NCI-H146 treated with DMSO at 0.1 percent for 48 hours (cell line): Measurements from ENCODE around the gene ABI1.

Experiments used
- DNase-seq: peaks from one replicate; lab custom pipeline; 2025; ENCODE audit not compliant: unreplicated experiment; lab: John Stamatoyannopoulos, UW

Gene ABI1

DNA sequence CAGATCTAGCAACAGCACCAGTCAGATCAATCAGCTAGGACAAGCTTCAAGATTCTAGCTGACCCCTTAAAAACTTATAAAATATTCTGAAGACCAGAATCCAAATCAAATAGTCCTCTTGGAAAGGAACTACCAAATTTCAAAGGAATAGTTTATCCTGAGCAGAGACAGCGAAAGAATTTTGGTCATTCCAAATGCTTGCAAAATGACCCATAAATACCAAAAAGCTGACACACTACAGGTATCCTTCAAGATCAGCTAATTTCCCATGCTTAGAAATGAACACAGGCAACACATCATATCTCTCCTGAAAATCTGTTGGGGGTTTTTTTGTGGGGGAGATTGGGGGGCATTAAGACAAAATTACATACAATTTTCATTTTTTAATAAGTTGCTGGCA, 84.5 kb downstream of the ABI1 start:
- DNase-seq, result no peak

DNA sequence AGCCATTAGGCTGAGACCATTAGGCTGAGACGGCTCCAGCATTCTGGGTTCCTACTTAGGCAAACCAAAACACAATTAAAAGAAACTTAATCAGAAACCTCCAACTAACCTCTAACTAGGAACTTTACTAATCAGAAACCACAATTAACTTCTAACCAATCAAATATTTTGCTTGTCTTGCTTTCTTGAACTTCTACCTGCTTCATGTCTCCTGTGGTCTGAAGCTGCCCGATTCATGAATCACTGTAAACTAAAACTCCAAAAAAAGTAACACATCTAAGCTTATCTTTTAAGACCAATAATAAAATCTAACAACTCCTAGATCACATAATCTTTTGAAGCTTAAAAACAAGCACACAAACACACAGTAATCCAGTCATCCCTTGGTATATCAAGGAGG, 87.1 kb downstream of the ABI1 start:
- no peak for DNase-seq

DNA sequence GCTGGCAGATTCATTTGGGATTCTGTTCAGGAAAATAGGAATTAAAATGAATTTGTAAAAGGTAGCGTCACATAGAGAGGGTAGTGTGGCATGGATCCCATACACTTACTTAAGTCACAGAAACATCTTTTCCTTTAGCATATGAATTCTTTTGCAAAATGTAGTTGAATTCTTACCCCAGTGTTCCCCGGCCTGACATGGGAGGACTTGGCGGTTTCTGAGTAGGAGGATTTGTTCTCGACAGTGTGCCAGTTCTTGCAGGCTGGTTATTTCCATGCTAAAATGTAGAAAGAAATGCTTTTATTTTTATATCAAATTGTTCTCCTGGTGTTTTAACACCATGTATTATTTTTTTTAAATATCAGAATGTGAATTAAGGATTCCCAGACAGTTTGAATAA, 90.7 kb downstream of the ABI1 start:
- DNase-seq, result no peak

DNA sequence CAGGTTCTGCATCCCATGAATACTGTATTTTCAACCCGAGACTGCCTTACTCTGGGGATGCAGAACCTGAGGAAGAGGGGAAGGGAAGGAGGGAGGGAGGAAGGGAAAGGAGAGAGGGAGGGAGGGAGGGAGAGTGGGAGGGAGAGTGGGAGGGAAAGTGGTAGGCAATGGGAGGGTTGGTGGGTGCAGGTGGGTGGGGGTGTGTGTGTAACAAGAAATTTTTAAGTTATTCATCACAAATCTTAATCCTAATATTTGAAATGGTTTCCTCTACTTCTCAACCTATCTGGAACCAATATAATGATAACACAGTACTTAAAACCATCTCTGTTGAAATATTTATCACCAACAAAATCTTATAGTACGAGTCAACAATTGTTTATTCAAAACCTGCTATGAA, 95.2 kb downstream of the ABI1 start:
- DNase-seq, result no peak

DNA sequence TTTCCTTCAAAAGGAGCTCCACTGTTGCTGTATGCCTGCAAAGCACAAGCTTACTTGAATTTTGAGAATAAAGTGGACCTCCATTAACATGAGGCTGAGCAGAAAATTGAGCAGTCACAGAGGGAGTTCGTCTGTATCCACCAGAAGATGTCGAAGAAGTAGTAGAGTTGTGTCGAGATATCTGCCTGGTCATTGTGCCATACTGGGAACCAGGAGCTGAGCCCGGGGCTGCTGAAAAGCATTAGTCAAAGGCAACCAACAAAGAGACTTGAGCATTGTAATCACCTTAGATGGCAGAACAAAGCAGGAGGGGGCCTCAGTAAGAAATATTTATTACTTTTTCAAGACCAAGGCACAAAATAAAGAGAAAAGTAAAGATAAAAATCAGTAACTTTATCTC, 101.8 kb downstream of the ABI1 start:
- no peak for DNase-seq

DNA sequence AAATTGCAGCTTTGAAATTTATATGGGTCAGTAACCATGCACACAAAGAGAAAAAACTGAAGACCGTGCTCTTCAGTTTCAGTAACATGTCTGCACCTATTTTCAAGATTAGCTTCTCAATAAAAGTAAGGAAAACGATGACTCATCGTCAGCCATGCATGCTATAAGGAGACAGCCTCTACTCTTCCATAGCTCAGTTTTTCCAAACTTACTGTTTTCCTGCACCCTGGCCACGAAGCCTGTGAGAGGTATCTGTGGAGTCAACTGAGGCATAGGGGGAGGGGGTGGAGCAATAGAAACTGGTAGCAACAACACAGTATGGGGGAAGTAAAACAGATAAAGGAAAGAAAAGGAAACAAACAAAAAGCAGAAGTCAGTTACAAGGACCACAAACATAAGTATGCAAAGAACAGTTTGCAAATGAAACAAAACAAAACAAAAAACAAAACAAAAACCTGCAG, 105.3 kb downstream of the ABI1 start:
- no peak for DNase-seq

DNA sequence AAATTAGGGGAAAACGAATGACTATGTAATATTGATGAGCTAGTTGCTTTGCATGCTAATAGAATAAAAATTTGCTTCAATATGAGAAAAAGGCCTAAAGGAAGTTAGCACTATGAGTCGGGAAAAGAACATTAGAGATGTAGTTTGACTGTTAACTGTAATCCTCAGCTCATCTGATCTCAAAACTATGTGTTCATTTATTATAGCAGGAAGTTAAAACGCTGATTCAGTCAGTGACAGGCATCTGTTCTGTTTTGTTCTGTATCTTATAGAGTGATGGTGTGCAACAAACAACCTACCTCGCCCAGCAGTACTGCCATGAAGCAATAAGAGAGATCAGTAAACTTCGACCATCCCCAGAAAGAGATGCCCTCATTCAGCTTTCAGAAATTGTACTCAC, 114.7 kb downstream of the ABI1 start:
- no peak for DNase-seq

DNA sequence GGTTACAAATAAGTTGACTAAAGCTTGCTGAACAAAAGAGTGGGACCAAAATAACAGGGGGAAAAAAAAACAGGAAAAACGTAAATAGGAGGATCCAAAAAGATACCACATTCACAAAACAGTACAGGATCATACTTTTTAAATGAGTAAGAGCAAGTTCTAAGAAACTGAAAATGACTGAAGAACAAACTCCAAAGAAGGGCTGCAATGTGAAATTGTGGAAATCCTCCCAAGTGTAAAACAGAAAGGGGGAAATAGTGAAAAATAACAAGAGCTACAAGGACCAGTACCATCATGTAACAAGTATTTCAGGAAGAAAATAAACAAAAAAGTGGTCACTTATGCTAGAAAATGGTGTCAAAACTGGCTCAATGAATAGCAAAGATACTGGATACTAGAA, 116.9 kb downstream of the ABI1 start:
- DNase-seq, result no peak

DNA sequence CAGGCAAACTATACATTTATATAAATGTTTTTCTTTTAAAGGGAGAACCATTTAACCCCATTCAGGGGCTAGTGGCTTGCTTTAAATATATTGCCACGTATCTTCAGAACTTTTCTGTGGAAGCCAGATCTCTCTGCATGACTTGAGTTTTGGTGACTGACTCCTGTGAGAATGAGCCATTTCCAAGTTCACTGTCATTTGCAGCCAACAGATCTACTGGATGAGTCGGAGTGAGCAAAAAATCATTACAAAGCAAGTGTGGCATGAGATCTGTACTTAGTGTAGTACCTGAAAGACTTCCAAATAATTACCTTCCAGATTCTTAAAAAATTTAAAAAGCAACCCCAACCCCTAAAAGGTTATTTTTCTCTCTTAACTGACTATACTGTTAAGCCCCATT, 117.7 kb downstream of the ABI1 start:
- DNase-seq, result no peak

DNA sequence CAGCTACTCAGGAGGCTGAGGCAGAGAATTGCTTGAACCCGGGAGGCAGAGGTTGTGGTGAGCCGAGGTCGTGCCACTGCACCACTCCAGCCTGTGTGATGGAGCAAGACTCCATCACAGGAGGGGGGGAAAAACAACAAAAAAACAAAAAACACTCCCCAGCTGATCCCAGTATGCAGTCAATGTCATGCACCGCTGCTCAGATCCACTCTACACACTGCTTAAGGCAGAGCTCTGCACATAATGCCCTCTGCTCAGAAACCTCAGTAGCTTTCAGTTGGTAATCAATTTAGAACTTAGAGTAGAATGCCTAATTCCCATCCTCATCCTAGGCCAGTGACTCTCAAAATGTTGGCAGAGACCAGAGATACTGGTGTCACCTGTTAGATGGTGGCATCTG, 119.4 kb downstream of the ABI1 start:
- no peak for DNase-seq

DNA sequence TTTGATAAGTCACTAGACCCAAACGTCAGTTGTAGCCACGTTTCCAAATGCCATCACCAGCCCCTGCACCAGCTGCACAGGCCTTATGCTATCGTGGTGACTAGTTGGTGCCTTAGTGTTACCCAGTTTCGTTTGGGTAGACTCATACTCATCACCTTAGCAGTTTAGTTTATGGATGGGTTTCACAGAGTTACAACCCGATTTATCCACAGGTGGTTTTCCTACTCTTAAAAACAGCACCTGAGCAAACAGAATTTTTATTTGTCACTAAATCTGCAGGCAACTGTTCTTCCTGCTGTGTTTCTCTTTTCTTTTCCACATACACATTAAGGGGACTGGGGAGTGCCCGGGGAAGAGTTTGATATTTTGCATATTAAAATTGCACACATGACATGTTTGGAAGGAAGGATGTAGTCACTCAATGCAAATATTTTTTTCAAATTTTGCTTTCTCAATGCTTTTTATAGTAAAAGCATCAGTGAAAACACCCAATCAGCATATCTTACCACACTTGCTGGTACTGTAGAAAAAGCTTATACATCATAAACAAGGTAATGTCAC, 121.6 kb downstream of the ABI1 start:
- peak; percentile 68 for DNase-seq

DNA sequence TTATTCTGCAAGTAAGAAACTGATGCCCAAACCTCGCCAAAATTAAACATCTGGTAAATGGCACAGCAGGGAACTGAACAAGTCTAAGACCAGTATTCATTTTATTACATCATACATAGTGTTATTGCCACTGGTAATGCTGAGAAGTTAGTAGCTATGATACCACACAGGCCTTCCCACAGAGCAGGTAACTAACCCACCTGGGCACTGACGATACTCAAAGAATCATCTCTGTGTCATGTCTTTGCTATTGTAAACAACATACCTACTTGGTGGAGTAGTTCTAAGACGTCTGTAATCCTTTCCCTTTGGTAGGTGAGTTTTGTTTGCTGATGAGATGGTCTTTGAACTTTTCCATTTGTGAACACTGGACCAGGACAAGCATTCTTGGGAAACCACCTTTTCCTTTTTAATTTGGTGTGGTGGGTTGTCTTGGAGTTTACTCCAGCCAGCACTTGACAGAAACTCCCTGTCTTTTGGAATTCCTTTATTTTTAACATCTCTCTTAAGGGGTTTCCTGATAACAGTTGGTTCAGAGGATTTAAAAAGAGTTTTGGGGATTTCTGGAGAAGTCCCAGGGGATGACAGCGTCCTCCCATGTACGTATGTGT, 122.4 kb downstream of the ABI1 start:
- peak; percentile 7 for DNase-seq

DNA sequence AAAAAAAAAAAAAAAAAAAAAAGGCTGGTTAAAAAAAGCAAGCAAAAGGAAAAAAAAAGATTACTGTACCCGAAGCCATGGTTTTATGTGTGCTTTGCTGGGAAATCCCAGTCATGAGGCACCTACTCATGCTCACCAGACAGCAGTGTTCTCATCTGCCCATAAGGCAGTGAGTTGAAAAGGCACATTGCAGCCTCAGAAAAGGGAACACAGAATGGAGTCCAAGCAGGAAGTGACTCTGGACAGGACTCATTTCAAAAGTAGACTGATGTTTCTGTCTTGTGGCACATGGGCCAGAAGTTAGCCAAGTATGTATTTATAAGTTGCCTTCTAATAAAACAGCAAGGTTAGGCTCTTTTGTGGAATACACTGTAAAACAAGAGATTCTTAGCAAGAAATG, 123.0 kb downstream of the ABI1 start:
- DNase-seq, result no peak

DNA sequence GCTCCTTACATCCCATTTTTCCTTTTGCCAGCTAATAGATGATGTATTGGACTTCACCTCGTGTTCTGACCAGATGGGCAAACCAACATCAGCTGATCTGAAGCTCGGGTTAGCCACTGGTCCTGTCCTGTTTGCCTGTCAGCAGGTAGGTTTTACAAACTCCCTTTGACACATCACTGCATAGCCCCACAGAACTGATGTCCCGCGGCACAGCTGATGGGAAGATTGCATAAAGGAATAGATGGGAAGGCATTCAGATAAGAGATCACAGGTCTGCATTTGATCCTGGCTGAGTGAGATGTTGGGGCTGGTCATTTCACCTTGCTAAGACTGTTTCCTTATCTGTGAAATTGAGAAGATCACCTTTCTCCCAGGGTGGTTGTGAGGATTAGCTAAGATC, 125.3 kb downstream of the ABI1 start:
- no peak for DNase-seq

DNA sequence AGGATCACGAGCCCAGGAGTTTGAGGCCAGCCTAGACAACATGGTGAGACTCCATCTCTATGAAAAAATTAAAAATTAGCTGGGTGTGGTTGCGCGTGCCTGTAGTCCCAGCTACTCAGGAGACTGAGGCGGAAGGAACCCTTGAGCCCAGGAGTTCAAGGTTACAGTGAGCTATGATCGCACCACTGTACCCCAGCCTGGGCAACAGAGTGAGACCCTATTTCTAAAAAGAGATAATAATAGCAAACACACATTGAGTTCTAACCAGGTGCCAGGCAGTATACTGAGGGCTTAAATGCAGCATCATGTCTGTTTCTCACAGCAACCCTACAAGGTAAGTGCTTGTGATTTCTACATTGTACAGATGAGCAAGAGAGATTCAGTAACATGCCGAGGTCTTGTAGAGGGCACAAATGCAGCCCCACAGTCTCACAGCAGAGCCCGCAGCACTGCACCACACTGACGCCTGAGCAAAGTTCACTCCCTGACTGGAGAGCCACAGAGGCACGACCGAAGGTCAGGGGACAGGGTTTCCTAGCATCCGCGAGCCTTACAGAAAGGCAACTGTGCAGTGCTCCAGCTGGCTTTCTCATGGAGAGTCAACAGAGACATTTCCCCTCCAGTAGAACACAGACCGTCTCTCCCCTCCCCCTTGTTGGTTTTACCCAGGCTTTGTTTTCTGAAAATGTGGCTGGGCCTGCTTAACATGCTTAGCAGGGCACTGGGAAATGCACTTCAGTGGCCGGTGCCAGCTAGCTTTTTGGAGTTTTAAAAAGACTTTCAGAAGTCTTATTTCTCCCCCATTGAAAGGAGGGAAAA, 126.8 kb downstream of the ABI1 start:
- no peak for DNase-seq

DNA sequence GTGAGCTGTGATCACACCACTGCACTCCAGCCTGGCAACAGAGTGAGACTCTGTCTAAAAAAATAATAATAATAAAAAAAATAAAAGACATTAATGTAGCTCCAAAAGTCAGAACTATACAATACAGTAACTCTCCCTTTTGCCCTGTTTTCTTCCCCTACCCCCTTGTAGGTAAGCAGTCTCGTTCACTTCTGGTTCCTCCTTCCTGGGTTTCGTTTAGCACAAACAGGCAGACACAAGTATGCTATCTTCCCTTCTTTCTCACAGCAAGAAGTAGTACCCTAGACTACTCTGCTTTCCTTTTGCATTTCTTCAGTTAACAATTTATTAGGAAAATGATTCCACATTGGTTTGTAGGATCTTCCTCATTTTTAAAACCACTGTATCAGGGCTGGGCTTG, 130.2 kb downstream of the ABI1 start:
- no peak for DNase-seq

DNA sequence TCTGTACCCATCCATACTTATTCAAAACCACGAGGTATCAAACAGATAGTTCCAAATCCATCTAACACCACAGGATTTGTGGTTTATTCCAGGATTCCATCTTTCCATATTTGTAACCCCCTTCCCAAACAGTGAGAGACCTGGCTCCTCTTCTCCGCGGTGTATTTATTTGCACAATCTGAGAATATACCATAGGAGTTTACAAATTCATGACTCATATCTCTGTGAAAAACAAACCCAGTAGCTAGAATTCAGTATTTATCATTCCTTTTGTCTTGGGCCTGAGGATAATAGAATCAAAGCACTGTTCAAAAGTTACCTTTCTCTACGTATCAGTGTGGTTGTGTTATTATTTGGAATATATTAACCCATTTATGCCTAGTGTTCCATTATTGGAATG, 131.4 kb downstream of the ABI1 start:
- DNase-seq, result no peak

DNA sequence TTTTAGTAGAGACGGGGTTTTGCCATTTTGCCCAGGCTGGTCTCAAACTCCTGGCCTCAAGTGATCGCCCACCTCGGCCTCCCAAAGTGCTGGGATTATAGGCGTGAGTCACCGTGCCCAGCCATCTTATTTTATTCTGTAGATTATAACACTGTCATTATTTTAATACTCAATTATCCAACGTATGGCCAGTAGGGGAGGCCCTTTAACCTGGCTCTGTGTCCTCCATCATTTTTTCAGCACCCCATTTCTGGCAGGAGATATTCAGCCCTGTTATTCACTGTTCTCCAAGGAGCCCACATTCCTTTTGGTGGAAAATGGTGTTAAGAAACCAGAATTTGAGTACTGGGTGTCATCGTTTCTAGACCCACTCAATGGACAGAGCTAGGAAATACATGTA, 131.8 kb downstream of the ABI1 start:
- DNase-seq, result no peak

DNA sequence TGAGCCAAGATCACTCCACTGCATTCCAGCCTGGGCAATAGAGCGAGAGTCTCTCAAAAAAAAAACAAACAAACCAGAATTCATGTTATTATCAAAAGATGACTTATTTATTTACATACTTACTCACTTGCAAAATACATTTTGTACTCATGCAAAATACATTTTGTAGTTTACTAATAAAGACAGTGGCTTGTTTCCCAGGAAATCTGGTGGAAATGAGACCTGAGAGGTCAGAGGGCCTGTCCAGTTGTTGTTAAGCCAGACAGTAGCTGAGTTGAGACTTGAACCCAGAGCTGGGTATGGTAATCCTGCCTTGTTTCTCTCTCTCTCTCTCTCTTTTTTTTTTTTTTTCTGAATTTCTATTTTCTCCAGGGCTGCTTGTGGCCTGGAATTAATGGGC, 133.8 kb downstream of the ABI1 start:
- DNase-seq, result no peak

DNA sequence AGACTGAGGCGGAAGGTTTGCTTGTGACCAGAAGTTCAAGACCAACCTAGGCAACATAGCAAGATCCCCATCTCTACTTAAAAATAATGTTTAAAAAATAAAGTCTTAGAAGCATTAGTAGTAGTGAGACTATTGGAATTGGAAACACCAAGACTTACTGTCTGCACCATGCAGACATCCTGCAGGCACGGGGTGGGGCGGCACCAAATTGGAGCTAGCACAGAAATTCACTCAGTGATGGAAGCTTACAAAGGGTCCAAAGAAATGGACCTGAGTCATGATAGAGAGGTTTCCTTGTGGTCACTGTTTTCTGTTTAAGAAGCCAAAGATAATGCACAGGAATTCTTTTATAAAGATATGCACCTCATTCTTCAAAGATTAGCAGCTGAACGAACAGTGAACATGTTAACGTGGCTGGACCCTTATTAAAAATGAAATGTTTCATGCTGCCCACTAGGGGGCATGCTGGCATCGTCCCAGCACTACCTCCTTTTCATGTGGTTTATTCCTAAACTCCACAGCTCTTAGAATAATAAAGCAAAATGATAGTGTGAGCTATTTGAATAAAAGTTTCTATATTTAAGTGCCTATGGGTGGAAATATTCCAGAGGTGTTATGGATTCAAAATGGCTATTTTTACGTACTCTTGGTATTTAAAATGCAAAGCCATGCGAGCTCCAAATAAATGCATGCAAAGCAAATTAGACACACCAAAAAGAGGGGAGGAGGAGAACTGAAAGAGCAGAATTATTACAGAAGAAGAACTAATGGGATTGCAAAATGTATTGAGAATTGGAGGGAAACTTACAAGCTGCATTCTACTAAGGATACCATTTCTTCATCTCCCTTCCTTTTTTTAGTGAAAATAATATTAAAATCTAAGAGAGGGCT, 134.7 kb downstream of the ABI1 start:
- peak; percentile 1 for DNase-seq

DNA sequence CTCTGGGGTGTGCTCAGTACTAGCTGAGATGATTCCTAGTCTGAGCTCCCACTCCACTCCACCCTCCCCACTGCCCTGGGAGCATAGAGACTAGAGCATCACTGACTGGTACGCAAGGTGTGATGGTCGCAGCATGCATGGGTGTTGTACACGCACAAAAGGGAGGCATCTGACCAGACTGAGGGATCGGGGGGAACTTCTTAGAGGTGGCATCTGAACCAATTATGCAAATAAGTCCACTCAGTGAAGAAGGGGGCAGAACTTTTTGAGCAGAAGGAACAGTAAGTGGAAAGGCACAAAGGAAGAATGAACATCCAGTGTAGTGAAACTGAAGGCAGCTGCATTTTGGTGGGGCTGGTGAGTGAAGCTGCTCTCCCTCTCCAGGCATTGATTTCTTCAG, 137.7 kb downstream of the ABI1 start:
- no peak for DNase-seq

DNA sequence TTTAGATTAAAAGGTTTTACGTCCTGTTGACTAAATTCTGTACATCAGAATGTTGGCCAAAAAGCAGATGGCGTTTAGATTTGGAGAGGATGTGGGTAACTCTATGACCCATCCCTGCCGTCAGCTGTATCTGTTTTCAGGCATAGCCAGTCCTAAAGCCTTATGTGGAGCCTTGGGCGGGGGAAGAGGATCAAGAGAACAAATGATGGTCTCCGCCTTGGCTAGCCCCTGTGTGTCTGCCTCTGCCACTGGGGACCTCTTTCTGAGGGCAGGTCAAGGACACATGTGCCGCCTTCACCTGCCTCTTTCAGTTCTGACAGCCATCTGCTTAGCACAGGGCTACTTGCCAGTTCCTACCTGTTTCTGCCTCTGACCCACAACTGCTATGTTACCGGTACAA, 139.2 kb downstream of the ABI1 start:
- DNase-seq, result no peak
